AG09319 (cell line): ENCODE results near the gene SYT4.
"Not testable (repeated sequence)": the region's sequence is repeated elsewhere in the genome, so short reads cannot be mapped to it uniquely, and the experiment has no call there.

Experiments
- DNase-seq: peaks from one replicate; pipeline ENCODE4 v3.0.0-alpha.2; 2010; ENCODE audit warnings: low read depth; ENCODE audit errors: extremely low read depth
- CTCF ChIP-seq: IDR thresholded peaks from 2 replicates; pipeline ENCODE4 v1.5.1; 2011; ENCODE audit warnings: low read depth, mild to moderate bottlenecking, inconsistent platforms, low read length, moderate library complexity

Gene SYT4

GRCh38 chr18:43277164-43277600 lies at the start of gene SYT4:
Gene SYT4 (minus strand): TSS chr18:43277490. CDS start chr18:43277281, 209 bp downstream.
- no peak for DNase-seq
- TF ChIP-seq CTCF, result no peak

- no peak for TF ChIP-seq CTCF
- no peak for DNase-seq
These were observed 44.8 kb upstream of the SYT4 start for GRCh38 chr18:43322132-43322531.

GRCh38 chr18:43314941-43315340 lies 37.7 kb upstream of the SYT4 start:
- no peak for DNase-seq
- no peak for TF ChIP-seq CTCF

GRCh38 chr18:43312891-43313290 lies 35.6 kb upstream of the SYT4 start:
- no peak for TF ChIP-seq CTCF
- no peak for DNase-seq

- DNase-seq, result no peak
- TF ChIP-seq CTCF, result no peak
These were observed 32.9 kb upstream of the SYT4 start for GRCh38 chr18:43310239-43310638.

GRCh38 chr18:43303376-43303775 lies 26.1 kb upstream of the SYT4 start:
- DNase-seq, result no peak
- no peak for TF ChIP-seq CTCF

- not testable (repeated sequence) for DNase-seq
These were observed 8.9 kb upstream of the SYT4 start for GRCh38 chr18:43286187-43286586.

GRCh38 chr18:43283299-43283698 lies 6.0 kb upstream of the SYT4 start:
- DNase-seq, result no peak
- TF ChIP-seq CTCF, result no peak
